D721Med (cell line): ENCODE results near the gene RNF7.
"Not testable (repeated sequence)": the region's sequence is repeated elsewhere in the genome, so short reads cannot be mapped to it uniquely, and the experiment has no call there.

ENCODE experiments used
- DNase-seq: peaks from one replicate; pipeline ENCODE4 v3.0.0; 2011; ENCODE audit warnings: low spot score; ENCODE audit not compliant: insufficient read length
- FAIRE-seq: peaks from 2 replicates; lab custom pipeline; 2011; peaks lifted over from hg19 to GRCh38; lab: Jason Lieb, UNC
- TF ChIP-seq, protein P1 (sequence below): IDR thresholded peaks from 2 replicates; pipeline ENCODE4 v1.5.1; 2012; ENCODE audit warnings: mild to moderate bottlenecking, control low read depth; ENCODE audit not compliant: insufficient read depth; ENCODE audit errors: missing control alignments

Gene RNF7

GRCh38 chr3:141746962-141747361, 8.9 kb downstream of the RNF7 start:
- DNase-seq (no peak), FAIRE-seq (no peak)
- TF ChIP-seq, protein P1, sequence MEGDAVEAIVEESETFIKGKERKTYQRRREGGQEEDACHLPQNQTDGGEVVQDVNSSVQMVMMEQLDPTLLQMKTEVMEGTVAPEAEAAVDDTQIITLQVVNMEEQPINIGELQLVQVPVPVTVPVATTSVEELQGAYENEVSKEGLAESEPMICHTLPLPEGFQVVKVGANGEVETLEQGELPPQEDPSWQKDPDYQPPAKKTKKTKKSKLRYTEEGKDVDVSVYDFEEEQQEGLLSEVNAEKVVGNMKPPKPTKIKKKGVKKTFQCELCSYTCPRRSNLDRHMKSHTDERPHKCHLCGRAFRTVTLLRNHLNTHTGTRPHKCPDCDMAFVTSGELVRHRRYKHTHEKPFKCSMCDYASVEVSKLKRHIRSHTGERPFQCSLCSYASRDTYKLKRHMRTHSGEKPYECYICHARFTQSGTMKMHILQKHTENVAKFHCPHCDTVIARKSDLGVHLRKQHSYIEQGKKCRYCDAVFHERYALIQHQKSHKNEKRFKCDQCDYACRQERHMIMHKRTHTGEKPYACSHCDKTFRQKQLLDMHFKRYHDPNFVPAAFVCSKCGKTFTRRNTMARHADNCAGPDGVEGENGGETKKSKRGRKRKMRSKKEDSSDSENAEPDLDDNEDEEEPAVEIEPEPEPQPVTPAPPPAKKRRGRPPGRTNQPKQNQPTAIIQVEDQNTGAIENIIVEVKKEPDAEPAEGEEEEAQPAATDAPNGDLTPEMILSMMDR, result no peak

- FAIRE-seq (no peak), DNase-seq (no peak)
- TF ChIP-seq, protein P1, result no peak
These were observed 15.3 kb downstream of the RNF7 start for GRCh38 chr3:141753399-141753798.

- DNase-seq (no peak), FAIRE-seq (no peak)
- TF ChIP-seq, protein P1, result no peak
These were observed 15.9 kb downstream of the RNF7 start for GRCh38 chr3:141754032-141754431.

DNA sequence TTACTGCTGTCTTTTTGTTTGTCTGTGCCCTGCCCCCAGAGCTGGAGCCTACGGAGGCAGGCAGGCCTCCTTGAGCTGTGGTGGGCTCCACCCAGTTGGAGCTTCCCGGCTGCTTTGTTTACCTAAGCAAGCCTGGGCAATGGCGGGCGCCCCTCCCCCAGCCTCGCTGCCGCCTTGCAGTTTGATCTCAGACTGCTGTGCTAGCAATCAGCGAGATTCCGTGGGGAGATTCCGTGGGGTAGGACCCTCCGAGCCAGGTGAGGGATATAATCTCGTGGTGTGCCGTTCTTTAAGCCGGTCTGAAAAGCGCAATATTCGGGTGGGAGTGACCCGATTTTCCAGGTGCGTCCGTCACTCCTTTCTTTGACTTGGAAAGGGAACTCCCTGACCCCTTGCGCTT, 24.5 kb downstream of the RNF7 start:
- not testable (repeated sequence) for FAIRE-seq, DNase-seq

DNA sequence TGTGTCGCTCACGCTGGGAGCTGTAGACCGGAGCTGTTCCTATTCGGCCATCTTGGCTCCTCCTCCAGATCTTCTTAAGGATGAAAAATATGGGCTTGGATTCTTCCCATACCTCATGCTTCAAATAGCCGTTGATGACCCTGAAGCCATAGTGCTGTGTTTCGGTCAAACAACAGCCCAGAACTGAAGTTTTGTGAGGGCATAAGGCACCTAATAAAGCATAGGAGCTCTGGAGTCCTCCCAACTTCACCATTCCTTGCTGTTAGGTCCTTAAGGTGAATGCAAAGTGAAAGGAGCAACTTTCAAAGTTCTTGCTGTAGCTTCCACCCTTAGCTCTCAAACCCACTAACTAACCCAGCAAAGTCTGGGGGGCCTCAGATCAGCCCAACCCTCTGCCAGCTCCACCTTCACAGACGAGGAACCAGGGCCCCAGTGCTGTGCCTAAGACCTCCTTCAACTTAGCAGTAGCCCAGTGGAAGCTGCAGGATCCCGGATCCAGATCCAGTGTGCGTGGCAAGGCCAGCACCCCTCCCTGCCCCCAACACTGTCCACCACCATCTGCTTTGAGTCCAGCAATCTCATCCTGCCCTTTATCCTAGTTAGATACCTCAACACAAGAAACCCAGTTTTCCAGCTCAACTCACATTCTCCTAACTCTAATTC, 25.1 kb downstream of the RNF7 start, which contains the start of gene GRK7:
Gene GRK7, plus strand, starts transcription at position 321 of the 663 bp plus-strand sequence. CDS start 14,877 bp downstream, outside the sequence.
- FAIRE-seq (no peak), DNase-seq (no peak)
- TF ChIP-seq, protein P1, result no peak

- DNase-seq, result no peak
- TF ChIP-seq, protein P1, result no peak
- no peak for FAIRE-seq
These were observed 25.9 kb downstream of the RNF7 start for GRCh38 chr3:141764045-141764444.

GRCh38 chr3:141764465-141764864, 26.4 kb downstream of the RNF7 start:
- FAIRE-seq, result no peak
- DNase-seq, result no peak
- TF ChIP-seq, protein P1, result no peak

- DNase-seq, result no peak
- TF ChIP-seq, protein P1, result no peak
- FAIRE-seq, result no peak
These were observed 26.9 kb downstream of the RNF7 start for GRCh38 chr3:141764986-141765385.
